Fibroblast of skin of abdomen (primary cell): Measurements from ENCODE around the gene TM9SF1.
A peak's percentile ranks its signal among the peaks of the same experiment; 100 is the strongest.
"Not testable (repeated sequence)": the region's sequence is repeated elsewhere in the genome, so short reads cannot be mapped to it uniquely, and the experiment has no call there.

Experiments
- DNase-seq: peaks from one replicate; pipeline ENCODE4 v3.0.0-alpha.2; 2013

Gene TM9SF1

DNA sequence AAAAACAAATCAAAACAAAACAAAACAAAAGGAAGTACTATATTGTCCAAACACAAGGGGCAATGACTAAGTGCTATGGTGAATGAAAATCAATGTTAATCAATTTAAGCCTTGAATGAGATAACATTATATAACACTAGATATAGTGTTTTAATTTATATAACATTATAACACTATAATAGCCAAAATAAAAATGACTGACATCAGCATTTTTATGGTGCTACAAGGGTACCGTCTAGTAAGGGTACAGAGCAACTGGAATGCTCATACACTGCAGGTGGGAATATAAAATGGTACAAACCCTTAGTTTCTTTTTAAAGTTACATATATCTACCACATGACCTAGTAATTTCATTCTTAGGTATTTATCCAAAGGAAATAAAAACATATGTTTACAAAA lies 31.2 kb upstream of the TM9SF1 start:
- DNase-seq, result no peak

DNA sequence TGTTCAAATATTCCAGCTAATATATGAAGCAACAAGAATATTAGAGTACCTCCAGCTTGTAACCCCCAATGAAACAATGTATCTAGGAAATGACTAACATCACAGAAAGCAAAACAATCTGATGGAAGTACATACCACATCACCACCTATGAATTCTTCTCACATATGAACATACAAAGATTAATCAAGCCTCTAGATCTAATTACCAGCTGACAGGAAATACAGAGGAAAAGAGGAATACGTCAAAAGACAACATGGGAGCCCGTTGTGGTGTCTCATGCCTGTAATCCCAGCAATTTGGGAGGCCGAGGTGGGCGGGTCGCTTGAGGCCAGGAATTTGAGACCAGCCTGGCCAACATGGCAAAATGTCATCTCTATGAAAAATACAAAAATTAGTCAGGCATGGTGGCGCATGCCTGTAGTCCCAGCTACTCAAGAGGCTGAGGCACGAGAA lies 29.4 kb upstream of the TM9SF1 start:
- DNase-seq, result peak; percentile 93

DNA sequence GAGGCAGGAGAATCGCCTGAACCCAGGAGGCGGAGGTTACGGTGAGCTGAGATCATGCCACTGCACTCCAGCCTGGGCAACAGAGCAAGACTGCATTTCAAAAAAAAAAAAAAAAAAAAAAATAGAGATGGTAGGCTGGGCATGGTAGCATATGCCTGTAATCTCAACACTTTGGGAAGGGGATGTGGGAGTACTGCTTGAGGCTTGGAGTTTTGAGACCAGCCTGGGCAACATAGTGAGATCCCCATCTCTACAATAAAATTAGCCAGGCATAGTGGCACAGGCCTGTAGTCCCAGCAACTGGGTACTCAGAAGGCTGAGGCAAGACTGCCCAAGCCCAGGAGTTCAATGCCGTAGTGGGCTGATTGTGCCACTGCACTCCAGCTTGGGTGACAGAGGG lies 27.7 kb upstream of the TM9SF1 start:
- DNase-seq, result not testable (repeated sequence)

DNA sequence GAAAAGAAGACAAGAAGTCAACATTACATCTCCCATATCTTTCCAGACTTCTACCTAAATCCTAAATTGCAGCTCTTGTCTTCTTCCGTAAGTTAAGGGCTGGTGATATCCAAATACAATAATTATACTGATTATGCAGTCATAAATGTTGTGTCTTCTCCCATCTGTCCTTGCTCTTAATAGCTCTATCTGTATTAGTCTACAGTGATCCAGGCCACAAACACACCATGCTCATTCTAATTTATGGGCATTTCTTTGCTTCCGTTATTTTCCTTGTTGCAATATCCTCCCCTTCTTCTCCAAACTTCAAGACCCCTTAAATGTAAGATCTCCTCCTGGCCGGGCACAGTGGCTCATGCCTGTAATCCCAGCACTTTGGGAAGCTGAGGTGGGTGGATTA lies 24.3 kb upstream of the TM9SF1 start:
- DNase-seq, result no peak

DNA sequence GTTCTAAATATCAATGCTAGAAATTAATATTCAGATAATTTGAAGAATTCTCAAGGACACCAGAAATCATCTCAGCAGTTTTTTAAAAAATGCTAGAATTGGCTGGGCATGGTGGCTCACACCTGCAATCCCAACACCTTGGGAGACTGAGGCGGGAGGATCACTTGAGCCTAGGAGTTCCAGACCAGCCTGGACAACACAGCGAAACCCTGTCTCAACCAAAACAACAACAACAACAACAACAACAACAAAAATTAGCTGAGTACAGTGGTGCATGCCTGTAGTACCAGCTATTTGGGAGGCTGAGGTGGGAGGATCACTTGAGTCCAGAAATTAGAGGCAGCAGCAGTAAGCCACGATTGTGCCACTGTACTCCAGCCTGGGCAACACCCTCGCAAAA lies 23.8 kb upstream of the TM9SF1 start:
- DNase-seq, result no peak

DNA sequence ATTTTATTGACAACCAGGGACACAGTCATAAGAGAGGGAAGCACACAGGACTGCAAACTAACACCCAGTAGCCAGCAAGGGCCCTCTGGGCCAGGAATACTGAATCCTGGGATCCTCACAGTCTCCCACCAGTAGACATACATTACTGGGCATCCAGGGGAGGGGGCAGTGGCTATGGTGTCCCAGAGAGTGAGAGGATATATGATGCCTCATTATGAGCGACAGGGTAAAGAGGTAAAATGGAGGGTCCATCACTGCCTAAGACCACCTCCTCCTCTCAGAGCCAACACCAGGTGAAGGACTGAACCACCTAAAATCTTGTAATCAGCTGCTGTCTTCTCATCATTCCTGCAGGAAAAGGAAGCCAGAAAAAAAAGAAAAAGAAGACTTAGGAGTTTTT lies 21.6 kb upstream of the TM9SF1 start:
- DNase-seq, result not testable (repeated sequence)

DNA sequence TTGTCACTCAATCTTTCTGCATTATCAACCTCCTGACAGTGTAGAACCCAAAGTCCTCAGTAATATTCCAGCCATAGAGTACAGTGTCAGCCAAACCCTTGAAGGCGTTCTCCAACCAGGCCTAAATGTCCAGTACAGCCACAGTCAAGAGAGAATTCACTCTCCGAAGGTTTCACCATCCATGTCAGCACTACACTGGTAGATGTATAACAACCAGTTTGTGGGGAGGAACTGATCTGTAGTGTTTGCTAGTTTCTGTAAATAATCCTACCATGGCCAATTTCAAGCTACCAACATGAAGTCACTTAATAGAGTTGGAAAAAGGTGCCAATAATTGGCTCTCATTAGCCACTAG lies 21.1 kb upstream of the TM9SF1 start:
- DNase-seq, result no peak

DNA sequence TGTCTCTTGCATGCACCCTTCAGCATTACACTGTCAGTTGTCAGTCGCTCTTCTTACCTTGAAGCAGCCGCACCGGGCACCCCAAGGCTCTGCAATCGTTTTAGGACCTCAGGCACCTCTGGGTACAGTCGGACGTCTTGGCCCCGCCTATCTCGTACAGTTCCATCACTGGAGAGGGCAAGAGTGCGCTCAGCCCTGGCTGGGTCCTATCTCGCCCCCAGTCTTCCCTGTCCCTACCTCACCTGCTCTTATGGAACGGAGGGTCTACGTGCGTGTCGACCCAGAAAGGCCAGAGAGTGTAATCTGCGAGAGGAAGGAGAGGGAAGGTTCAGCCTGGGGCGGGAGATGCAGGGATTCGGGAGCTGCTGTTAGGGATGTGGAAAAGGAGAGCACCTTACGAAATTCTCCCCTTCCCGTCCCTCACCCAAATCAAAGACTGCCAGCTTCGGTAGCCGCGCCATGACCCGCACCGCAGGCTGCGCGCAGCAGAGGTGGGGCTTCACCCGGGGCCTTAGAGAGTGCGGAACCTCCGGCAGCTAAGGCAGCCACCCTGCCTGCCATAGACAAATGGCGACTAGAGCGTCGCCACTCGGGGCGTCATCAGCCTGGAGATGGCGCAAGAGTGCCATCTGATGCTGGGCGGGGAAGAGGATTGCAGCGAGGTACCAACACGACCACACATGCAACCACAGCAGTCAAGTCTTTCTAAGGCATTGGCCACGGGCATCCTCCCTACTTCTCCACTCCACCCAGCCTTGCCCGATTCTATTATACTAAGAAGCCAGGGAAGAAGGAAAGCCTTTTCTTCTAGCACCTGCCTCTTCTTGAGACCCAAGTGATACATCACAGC lies 20.5 kb upstream of the TM9SF1 start, which contains the start of gene MDP1:
Gene MDP1, minus strand, starts transcription at position 572 of the 850 bp plus-strand sequence. Its CDS starts 111 bp downstream, at position 461.
- DNase-seq, result peak; percentile 84

DNA sequence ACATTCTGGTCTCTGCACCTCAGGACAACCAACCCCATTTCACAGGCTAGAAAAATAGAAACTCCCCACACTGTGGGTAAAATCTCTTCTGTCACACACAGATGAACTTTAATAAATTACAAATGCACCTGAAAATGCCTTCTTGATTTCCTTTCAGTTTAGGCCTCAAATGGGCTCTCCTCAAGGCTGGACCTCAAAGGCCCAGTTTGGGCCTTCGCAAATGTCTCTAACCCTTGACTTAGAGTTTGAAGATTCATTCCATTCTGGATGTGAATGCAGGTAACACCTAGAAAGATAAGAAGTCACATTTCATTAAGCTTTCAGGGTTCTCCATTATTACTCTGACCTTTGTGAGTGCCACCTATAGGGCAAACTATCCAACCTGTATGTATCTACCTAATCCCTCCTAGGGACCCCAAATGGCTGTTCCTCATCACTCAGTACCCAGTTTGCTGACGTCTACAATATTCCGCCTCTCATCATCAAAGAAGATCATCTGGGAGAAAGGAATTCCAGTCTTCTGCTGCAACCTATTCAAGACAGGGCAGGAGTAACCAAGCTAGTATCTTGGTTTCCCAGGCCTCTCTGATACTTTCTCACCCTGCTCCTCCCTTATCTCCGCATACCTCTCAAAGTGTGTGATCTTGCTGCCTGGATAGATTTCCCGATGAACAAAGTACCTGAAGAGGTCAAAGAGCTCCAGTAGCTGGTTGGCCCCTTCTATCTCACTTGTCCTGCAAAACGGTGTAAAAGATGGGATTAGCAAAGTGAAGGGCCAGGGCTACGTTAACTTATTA lies 18.8 kb upstream of the TM9SF1 start:
- DNase-seq, result no peak

DNA sequence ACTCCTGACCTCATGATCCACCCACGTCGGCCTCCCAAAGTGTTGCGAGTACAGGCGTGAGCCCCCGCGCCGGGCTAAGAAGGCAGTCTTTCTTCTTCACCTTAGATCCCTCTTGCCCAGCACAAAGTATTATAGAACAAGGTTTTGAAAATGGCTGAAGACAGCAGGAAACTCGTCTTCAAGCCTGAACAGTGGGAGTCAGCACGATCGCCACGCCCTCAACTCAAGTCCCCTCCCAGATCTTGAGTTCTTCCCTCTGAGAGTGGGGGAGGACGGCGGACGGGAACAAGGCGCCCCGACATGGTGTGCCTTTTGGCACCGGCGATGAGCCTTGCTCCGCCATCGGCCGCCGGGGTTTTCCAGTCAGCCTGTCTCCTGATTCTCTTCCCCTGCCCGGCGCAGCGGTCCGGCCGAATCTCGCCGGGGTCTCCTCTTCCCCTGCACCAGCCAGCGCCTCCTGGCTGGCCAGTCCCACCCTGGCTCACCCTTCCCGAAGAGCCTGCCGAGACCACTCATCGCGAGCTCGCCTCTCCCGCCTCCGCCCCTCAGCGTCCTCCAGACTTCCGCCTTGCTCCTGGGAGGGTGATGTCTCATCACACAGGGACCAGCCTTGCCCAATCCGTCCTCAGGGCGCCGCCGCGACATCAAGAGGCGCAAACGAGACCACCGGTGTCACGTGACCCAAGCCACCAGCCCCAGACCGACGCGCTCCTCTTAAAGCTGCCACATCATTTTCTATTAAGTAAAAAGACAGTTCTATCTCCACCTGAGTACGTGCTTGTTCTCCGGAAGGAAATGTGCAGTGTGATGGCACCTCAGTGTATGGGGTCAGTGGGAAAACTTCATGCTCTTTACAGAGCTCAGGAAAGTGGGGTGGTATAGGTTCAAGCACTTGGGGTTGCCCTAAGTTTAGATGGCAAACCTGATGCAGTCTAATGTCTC lies 18.0 kb upstream of the TM9SF1 start, which contains the start of gene CHMP4A:
Gene CHMP4A, minus strand, starts transcription at position 565 of the 942 bp plus-strand sequence. Its CDS starts 49 bp downstream, at position 516.
- peak; percentile 99 for DNase-seq

DNA sequence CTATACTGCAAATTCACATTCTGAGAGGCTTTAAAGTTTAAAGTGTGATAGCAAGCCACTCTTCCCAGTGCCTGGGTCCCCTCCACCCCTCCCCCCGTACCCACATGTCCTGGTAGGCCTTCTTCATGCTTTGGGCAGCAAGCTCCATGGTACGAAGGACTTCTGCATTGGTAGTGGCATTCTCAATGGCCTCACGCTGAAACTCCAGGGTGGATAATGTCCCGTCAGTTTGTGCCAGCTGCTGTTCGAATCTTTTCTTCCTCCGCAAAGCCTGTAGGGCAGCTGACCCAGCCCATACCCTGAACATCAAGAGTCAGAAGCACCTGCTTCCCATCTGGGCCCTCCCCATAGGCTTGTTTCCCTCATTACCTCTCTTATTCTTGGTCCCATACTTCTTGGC lies 16.1 kb upstream of the TM9SF1 start:
- no peak for DNase-seq

DNA sequence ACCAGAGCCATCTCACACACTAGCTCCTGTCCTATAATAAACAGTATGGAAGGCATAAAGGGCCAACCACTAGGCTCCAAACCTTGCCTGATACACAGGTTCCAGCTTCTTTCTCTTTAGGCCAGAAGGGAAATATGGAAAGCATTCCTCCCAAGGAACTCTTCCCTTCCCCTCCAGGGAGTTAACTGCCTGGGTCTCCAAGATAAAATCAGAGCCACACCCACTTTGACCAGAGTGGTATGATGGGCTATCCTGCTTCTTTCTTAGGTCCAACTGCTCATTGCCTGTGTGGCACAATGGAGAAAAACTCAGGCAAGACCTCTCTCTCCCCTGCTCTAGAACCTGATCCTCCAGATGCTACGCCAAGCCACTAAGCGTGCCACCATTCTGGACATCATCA lies 12.4 kb upstream of the TM9SF1 start:
- no peak for DNase-seq

DNA sequence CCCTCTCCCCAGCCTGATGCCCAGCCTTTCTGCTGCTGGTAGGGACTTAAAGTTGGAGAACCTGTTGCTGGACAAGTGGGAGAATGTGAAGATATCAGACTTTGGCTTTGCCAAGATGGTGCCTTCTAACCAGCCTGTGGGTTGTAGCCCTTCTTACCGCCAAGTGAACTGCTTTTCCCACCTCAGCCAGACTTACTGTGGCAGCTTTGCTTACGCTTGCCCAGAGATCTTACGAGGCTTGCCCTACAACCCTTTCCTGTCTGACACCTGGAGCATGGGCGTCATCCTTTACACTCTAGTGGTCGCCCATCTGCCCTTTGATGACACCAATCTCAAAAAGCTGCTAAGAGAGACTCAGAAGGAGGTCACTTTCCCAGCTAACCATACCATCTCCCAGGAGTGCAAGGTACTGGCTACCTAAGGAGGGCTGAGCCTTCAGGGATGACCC lies 11.9 kb upstream of the TM9SF1 start:
- DNase-seq, result no peak

DNA sequence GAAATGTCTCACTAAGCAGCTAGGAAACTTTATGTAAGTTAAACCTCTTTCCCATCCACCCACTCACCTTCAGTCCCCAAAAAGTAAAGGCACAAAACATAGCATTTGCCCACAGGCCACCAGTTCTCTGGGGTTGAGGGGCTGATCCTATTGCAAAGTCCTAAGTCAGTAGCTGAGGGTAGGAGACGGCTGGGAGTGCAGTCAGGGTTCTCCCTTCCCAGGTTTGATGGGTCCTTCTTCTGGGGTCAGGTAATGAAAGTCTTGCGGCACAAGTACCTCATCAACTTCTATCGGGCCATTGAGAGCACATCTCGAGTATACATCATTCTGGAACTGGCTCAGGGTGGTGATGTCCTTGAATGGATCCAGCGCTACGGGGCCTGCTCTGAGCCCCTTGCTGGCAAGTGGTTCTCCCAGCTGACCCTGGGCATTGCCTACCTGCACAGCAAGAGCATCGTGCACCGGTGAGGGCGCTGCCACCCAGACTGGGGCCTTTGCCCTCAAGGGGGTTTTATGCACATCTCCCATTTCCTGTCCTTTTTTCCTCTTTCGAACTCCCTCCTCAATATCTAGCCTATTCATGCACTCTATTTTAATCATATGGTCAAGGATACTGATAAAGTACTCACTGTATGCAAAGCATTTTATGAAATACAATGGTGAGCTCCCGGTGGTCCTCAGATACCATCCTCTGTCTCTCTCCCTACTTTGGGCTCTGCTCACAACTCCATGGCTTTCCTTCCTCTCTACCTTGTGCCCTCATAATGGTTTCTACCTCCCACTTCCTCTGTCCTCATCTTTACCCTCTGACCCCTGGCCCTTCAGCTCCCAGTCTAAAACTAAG lies 11.2 kb upstream of the TM9SF1 start:
- DNase-seq, result no peak

DNA sequence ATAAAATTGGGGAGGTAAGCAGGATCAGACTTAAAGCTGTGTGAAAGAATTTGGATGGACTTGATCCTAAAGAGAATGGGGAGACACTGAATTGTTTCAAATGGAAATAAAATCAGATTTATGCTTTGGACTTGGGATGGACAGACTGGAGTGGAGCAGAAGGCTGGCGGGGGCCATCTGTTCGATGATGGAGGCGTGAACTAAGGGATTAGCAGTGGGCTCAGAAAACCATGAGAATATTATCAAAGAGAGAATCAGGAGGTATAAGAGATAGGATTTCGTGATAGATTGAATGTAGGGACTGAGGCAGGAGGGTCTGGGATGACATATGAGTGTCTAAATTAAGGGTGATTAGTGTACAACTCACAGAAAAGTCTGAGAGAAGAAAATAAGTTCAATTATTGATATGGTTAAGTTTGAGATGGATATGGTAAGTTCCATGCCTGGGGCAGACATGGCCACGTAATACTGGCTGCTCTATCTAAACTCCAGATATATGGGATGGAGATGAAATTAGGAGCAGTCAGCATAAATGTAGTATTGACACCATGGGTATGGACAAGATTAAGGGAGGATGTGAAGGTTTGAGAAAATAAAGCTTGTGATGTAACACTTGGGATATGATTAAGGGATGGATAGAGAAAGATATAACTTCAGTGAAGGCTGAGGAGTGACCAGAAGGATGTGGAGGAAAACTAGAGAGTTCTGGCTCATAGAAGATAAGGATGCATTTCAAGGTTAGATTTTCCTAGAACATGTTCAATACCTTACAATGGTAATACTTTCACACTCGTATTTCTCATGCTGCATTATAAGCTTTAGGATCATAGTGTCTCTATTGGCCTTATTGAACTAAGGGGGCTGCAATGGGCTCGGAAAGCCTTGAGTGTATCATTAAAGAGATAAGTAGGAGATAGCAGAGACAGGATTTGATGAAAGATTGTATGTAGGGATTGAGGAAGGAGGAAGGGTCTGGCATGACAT lies 9.2 kb upstream of the TM9SF1 start:
- no peak for DNase-seq

DNA sequence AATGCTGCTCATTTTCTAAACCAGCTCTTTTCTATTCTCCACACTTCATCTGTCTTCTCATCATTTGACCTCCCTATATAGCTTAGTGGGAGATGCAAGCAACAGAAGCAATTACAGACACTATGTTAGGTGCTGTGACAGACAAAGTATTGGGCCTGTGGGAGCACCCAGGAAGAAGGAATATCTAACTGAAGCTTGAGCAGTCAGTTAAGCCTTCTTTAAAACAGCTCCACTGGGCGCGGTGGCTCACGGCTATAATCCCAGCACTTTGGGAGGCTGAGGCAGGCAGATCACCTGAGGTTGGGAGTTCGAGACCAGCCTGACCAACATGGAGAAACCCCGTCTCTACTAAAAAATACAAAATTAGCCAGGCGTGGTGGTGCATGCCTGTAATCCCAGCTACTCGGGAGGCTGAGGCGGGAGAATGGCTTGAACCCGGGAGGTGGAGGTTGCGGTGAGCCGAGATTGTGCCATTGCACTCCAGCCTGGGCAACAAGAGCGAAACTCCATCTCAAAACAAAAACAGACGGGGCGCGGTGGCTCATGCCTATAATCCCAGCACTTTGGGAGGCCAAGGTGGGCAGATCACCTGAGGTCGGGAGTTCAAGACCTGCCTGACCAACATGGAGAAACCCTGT lies 8.1 kb upstream of the TM9SF1 start:
- not testable (repeated sequence) for DNase-seq

DNA sequence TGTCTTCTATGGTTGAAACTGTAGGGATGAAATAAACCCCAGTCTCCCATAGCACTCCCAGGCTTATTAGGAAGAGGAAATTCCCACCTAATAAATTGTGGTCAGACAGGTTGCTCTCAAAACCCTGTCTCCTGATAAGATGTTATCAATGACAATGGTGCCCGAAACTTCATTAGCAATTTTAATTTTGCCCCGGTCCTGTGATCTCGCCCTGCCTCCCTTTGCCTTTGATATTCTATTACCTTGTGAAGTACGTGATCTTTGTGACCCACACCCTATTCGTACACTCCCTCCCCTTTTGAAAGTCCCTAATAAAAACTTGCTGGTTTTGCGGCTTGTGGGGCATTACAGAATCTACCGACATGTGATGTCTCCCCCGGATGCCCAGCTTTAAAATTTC lies 7.3 kb upstream of the TM9SF1 start:
- not testable (repeated sequence) for DNase-seq

DNA sequence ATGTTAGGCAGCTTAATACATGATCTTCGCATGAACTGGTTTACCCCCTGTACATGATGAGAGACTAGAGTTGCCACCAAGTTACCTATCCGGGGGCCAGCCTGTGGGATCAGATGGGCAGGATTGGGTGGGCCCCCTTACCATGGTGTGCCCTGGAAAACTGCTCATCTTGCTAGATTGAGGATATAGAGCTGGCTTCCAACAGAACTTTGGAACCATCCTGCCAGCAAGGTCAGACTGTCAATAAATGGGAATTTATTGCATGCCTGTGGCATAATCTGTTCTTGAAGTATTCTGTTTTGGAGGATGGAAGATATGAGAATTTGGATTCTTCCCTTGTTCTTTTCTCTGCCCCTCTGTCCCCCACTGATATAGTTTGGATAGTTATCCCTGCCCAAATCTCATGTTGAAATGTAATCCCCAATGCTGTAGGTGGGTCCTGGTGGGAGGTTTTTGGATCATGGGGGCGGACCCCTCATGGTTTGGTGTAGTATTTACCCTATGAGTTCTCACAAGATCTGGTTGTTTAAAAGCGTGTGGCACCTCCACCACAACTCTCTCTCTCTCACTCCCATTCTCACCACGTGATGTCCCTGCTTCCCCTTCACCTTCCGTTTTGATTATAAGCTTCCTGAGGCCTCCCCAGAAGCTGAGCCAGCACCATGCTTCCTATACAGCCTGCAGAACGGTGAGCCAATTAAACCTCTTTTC lies 3.7 kb upstream of the TM9SF1 start:
- no peak for DNase-seq

DNA sequence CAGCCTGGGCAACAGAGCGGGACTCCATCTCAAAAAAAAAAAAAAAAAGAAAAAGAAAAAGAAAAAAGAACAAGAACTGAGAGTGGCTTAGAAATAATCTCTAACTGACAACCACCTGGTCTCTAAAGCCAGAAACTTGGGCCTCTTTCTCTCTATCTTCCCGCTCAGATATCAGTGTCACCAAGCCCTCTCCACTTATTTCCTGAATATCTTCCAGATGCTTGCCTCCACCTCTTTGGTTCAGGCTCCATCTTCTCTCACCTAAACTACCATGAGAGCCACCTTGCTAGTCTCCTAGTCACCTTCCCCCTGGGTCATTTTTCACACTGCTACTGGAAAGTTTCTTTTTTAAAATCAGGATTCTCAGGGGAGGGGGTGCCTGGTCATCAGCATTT lies 1.8 kb upstream of the TM9SF1 start:
- no peak for DNase-seq
